NCI-H510A (cell line): Measurements from ENCODE around the gene GJA9.
"Not testable (repeated sequence)": the region's sequence is repeated elsewhere in the genome, so short reads cannot be mapped to it uniquely, and the experiment has no call there.

Source experiments
- DNase-seq: peaks from one replicate; lab custom pipeline; 2025; lab: John Stamatoyannopoulos, UW

Gene GJA9

DNA sequence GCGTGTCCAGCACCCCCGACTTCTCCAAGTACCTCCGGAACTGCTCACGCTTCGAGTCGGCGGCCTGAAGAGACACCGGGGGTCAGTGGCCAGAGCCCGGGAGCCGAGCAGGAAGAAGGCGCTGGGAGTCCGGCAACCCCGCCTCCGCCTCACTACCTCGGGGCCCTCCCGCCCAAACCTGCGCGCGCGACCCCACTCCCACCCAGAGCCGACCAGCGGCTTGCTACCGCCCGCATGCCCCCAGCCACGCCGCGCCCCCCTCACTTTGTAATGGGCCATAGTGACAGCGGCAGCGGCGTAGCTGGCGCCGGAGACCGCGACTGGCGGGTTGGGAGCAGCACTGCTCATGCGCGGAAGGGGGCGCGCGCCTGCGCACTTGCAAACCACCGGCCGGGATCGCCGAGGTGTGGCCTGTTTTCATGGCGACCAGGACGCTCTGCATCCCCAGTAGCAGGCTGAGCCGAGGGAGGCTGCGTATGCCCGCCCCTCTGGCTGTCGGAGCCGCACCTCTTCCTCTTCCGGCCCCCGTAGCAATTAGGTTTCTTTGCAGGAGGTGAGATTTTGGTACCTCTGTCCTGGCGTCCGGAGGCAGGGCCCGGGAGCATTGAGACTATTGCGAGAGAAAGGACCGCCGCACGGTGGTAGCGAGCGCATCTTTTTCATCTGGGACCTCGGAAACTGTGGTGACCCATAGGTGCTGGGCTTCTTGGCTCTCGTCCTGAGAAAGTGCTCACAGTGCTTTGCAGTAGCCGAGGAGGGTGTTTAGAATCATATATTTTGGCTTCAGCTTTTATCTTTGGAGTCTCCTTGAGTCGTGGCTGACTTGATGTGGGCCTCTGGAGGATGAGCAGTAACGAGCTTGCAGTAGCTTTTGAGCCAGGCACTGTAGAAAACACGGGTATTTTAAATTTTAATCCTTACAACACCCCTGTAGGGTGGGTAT, 8.1 kb downstream of the GJA9 start, which contains the start of gene MYCBP:
Gene MYCBP, minus strand, starts transcription at position 322 of the 943 bp plus-strand sequence. Its CDS starts 43 bp downstream, at position 279.
- peak; percentile 100 for DNase-seq

DNA sequence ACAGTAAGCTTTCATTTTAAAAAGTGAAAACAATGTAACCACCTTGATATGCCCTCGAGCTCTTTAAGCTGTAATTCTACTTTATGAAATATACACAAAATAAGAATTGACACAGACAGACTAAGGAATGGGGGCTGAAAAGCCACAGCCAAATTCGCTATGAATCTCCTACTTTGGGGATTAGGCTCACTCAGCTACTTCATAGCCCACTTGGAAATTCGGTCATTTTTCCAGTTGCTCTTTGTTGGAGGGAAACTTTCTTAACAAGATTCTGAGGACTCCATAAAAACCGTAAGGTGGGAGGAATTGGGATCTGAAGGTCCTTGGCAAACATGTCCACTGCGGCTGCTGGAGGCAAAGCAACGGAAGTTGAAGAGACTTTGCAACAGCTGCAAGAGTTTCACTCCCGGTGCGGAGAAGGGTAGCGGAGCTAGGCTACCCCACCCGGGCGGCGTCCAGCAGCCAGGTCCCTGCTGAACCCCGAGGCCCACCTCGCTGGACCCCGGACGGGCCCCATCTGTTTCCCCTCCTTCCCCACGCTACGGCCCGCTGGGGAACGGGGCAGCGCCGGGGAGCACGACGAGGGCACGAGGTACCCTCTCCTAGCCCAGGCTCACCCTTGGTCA, 8.9 kb downstream of the GJA9 start:
- peak; percentile 61 for DNase-seq

DNA sequence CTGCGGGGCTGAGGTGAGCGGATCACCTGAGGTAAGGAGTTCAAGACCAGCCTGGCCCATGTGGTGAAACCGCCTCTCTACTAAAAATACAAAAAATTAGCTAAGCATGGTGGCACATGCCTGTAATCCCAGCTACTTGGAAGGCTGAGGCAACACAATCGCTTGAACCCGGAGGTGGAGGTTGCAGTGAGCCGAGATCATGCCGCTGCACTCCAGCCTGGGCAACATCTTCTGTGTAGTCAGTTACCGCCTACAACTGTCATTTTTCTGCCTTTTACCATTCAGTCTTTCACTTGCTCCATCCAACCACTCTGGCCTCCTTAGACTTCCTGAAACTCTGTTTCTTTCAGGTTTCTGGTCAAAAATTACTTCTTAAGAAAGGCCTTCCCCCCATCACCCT, 10.4 kb downstream of the GJA9 start:
- no peak for DNase-seq

DNA sequence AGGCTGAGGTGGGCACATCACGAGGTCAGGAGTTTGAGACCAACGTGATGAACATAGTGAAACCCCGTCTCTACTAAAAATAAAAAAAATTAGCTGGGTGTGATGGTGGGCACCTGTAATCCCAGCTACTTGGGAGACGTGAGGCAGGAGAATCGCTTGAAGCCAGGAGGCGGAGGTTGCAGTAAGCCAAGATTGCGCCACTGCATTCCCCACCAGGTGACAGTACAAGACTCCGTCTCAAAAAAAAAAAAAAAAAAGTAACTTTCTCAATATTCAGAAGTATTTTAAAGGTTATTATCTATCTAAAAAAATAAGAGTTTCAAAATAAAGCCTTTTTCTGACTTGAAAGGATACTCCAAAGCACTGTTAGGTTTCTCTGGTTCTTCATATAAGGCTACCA, 14.2 kb downstream of the GJA9 start:
- no peak for DNase-seq

DNA sequence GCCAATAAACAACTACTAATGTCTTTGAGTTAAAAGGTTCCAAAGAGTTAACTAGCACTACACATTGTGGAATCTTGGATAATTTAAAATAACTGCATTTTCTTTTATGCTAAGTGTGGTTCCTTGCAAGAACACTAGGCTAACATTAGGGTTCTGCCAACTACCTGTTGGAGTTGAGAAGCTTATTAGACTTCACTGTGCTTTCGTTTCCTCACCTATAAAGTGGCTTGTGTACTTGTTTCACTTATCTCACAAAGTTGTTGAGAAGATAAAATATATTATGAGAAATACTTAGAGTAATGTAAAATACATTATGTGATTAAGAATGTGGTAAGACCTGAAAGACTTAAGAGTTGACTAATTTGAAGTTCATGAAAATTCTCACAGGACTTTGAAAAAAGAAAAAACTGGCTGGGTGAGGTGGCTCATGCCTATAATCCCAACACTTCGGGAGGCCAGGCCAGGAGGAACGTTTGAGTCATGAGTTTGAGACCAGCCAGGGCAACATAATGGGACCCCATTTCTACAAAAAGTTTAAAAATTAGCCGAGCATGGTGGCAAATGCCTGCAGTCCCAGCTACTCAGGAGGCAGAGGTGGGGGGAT, 16.2 kb downstream of the GJA9 start:
- DNase-seq: no peak

DNA sequence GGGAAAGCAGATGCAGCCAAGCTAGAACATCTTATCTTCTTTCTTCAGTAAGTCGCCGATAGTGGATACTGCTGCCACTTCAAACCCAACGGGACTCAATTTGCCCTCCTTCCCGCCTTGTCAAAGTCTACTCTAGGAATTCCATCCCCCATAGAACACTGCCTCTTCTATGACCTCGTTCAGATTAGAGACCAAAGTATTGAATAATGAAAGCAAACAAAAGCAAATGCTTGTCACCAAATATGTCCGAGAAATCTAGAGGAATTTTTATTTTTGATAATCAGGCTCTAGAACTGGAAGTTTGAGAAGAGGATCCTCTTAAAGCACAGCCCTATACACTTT, 21.0 kb downstream of the GJA9 start:
- DNase-seq: peak; percentile 62

DNA sequence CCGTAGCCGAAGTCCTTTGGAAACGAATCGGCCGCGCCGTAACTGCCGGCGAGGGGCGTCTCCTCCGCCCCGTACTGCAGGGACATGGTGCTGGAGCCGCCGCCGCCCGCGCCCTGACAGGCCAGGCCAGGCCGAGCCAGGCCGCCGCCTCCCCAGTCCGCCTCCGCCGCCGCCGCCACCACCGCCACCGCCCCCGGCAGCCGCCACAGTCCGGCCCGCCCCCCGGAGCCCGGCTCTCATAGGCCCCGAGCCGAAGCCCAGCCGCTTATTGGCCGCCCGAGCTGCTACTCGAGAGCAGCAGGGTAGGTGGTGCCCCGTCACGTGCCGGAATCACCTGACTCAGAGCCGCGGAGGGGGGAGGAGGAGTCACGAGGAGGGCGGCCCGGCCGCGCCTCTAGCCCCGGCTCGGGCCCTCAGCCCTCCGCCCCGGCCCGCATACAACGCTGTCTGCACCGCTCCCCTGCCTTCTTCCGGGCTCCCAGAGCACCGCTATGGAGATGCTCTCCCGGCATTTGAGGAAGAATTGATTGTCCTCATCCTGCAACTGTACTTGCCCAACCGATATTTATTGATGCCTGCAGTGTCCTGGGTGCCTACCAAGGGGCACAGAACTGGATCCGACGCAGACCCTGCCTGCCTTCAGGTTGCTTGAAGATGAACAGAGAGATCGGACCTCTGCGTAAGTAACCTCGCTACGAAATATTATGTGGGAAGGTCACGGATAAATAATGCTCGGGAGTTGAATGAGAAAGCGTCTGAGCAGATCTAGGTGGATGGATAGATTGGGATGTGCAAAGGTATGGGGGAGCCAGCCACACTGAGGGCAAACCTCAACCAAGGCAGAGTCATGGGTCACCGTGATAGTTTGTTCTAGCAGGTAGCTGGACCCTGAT, 21.6 kb downstream of the GJA9 start, which contains the start of gene RRAGC:
Gene RRAGC, minus strand, starts transcription at position 212 of the 893 bp plus-strand sequence. Its CDS starts 126 bp downstream, at position 86.
- DNase-seq: peak; percentile 100

DNA sequence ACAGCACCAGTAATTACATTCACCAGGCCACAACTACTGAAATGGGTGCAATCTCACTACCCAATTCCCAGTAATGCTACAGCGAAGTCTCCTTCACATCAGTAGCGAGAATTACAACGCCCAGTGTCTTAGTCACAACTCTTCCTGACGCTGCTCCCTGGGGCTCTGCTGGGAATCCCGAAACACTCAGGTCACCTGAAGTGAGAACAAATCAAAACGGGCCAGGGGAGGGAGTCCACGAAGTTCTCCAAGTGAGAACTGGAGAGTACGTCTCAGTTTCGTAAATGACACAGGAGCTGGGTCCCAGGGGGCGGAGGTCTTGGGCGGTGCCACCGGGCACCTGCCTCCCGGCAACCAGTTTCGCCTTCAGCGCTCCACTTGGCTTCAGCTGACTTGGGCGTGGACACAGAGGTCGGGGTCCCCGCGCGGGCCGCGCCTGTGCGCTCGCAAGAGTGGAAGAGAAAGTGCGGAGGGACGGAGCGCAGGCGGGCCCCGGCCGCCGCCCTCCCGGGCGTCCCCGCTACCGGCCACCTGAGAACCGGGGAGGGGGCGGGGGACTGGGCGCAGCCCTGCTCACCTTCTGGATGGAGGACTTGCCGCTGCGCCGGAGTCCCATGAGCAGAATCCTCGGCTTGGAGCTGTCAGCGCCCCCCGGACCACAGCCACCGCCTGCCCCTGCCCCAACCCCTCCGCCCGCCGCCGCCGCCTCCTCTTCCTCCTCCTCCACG, 22.4 kb downstream of the GJA9 start:
- DNase-seq: peak; percentile 94

DNA sequence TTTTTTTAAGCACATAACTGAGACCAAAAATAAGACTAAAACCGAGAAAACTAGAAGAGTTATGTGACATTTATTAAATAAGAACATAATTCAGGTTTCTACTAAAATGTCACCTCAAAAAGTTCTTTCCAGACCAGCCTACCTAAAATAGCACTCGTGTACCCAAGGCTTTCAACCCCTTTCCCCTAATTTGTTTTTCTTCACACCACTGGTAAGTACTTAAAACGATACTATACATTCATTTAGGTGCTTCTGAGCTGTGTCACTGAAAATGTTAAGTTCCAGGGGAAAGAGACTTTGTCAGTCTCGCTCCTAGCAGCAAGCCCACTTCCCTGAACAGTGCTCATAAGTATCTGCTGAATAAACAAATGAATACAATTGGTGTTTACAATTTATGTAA, 28.6 kb downstream of the GJA9 start:
- DNase-seq: no peak

DNA sequence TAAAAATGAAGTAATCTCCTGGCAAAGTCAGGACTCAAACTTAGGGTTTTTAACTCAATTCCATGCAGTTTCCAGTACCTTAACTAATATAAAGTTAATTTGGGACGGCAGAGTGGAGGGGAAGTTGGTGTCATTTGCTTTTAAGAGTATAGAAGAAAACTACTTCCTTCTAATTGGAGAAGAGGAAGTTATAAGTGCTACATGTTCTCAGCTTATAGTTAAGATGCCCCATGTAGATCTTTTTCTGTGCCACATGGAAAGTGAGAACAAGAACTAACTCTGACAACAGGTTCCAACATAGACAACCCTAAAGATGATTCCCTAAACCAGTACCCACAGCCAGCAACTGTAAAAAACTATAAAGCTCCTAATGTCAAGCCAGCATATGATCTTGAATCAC, 33.3 kb downstream of the GJA9 start:
- no peak for DNase-seq

DNA sequence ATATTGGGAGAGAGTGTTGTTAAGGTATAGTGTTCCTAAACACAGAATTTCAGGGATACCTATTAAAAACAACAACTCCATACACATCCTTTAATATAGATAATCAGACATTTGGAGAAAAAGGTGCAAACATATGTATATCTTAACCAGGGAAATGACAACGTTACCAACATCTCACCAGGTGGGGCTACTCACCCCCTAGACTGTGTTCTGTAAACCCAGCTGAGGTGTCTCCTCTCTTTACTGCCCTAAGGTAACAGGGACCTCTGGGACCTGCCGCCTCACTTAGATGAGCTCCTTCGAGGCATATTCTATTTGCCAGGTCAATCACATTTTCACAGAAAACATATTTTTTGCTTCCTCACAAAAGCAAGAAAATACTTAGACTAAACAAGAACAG, 35.2 kb downstream of the GJA9 start:
- DNase-seq: no peak

DNA sequence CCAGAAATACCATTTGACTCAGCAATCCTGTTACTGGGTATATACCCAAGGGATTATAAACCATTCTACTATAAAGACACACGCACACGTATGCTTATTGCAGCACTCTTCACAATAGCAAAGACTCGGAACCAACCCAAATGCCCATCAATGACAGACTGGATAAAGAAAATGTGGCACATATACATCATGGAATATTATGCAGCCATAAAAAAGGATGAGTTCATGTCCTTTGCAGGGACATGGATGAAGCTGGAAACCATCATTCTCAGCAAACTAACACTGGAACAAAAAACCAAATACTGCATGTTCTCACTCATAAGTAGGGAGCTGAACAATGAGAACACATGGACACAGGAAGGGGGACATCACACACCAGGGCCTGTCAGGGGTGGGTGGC, 36.3 kb downstream of the GJA9 start:
- DNase-seq: not testable (repeated sequence)

DNA sequence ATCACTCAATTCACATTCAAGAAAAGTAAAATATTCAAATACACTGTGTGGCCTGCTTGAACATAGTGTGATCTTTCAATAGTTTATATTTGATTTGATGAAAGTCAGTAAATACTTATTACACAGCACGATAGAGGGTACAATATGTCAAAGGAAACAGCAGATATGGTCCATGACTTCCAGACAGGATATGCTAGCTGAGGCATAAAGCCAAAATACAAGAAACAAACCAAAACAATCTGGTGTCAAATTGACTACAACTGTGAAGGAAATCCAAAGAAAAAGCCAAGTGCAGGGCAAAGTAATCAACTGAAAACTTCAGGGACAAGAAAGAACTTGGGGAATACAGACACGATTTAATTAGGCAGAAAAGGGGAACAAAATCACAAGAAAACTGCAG, 41.1 kb downstream of the GJA9 start:
- no peak for DNase-seq

DNA sequence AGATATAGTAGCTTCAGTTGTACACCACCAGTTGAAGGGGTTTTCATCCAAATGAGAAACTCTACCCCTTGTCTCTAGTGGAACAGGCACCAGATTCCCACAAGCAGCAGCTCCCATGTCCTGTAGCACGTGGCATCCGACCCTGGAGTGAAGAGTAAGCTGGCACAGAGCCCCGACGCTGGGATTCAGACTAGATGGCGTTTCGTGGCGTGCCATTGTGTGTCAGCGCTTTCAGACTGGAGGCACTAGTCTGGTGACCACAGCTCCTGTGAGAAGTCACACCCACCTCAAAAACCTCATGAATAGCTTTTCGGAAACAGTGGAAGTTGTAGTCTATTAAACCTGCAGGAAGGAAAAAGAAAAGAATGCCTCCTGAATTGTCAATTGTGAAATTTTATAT, 42.0 kb downstream of the GJA9 start:
- no peak for DNase-seq

DNA sequence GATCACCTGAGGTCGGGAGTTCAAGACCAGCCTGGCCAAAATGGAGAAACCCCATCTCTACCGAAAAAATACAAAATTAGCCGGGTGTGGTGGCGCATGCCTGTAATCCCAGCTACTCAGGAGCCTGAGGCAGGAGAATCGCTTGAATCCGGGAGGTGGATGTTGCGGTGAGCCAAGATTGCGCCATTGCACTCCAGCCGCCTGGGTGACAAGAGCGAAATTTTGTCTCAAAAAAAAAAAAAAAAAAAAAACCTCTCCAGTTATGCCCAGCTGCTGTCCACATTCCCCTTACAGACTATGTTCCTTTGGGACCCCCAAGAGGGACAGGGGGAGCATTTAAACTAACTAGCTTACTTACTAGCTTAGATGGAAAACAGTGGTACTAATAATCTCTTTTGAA, 45.1 kb downstream of the GJA9 start:
- DNase-seq: not testable (repeated sequence)

DNA sequence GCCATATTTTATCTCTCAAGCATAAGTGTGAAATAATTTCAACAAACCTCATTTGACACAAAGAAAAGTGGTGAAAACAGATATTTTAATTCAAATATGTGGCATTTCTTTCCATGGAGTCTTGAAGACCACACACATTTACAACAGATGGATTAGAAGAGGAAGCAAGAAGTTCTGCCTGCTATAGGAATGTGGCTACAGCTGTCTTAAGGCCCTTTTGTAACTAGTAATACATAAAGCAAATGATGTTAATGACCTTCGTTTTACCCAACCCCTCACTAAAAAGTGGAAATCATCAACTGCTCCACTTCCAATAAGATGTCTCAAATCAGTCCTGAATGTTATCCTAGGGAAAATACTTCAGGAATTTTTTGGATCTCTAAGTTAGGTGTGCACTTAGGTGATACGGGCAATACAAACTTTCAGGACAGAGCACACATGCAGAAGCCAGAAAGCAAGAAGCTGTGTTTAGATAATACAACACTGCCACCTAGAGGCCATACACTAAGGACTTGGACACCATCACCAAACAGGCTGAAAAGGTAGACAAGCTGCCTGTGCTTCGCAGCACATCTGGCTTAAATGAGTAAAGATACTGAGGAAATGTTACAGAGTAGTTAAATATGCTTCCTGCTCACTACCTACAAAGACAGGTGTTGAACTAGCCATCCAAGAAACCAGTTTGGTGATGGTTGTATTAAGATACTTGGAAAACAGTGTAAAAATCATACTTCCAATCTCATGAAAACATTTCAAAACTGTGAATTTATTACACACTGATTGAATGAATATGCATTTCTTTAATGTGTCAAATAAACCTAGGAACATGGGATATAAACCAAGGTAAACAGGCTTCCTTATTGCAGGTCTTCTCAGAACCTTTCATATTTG, 46.2 kb downstream of the GJA9 start:
- peak; percentile 97 for DNase-seq

DNA sequence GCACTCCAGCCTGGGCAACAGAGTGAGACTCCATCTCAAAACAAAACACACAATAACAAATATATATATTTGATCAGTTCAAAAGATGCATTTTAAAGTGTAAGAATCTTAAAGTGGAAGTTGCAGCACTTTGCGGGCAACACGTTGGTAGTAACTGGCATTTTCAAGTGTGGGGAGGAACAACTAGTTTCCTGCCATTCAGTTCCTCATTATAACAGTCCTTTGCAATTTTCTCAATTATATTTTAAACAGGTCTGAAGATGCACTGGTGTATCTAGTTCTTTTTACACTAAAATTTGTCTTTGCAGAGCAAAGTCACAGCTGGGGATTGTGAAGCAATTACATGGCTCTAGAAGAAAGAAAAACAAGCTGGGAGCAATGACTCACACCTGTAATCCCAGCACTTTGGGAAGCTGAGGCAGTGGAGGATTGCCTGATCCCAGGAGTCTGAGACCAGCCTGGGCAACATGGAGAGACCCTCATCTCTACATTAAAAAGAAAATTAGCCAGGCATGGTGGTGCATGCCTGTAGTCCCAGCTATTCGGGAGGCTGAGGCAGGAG, 47.1 kb downstream of the GJA9 start:
- no peak for DNase-seq

DNA sequence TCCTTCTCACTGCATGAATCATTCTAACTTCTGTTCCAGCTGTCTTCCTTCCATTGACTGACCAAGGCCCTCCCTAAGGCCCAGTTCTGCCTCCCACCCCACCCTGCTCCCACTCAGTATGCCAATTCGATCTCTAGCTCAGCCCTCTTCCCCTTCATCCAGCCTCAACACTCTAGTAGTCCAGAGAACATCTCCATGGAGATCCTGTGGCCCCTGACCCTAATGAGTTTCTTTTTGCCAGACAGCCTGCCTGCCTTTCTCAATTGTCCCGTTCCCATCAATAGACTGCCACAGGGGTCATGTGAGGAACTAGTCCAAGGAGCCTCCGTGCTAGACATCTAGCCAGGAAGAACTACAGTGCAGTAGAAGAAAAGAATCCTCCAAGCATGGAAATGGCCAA, 48.2 kb downstream of the GJA9 start:
- no peak for DNase-seq

DNA sequence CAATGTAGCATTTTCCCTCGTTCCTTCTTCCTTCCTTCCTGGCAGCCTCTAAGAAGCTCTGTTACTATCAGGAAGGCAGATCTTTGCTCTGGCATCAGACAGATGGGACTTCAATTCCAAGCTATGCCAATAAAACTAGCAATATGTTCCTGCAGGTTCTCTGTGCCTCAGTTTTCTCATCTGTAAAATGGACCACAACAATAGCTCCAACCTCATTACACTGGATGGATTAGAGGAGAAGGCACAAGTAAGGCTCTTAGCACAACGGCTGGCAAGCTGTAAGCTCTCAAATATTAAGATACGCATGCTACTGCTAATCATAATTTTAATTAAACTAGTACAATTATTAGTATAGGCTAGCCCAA, 49.0 kb downstream of the GJA9 start:
- DNase-seq: no peak
